Measurements from ENCODE around the gene NUDT22. TPM values are rescaled to one million over a fixed set of nuclear protein-coding genes. Genes with fewer than 3 reads are reported as not detected.

Gene NUDT22
- total RNA-seq, 1 experiment from 2014 or later = 72.4 TPM

- H3K27me3 ChIP-seq (replicated peaks; ENCODE audit: insufficient read depth, low read depth, low read length, poor library complexity) = no peaks in the 10 kb centered on the region
- no peak overlapping the region for H3K27ac ChIP-seq (ENCODE audit: low read depth, low read length, poor library complexity, severe bottlenecking)
- TF ChIP-seq CTCF (conservative IDR thresholded peaks at IDR 0.05; ENCODE audit: low read depth, low read length) (no peak), EZH2 (IDR thresholded peaks at IDR 0.05; ENCODE audit: borderline replicate concordance, low read depth, low read length, poor library complexity, severe bottlenecking) (no peak)
- intact Hi-C loops (cut with micrococcal nuclease; ENCODE audit: unreplicated experiment) = no loop called here
- ChIA-PET CTCF (interaction anchor here (0.5 kb wide), 1 partner anchor 22 kb away, joined by 5 read pairs; no protein-coding TSS in a partner anchor), POLR2A (ENCODE audit: low non-redundant PET) (no interaction called here)
- no peaks in the 10 kb centered on the region for H3K9me3 ChIP-seq (ENCODE audit: low read depth, low read length, poor library complexity, severe bottlenecking)
- no peak for DNase-seq (ENCODE audit: low spot score)
- H3K36me3 ChIP-seq (ENCODE audit: insufficient read depth, low read length, poor library complexity, severe bottlenecking) = peaks cover 60% of the 10 kb centered on the region
- no TSS peak for BruUV-seq (replicated peaks)
- no peak overlapping the region for H3K4me3 ChIP-seq (ENCODE audit: low read depth, low read length, poor library complexity, severe bottlenecking)
- peaks cover 9% of the 10 kb centered on the region for H3K4me1 ChIP-seq (ENCODE audit: insufficient read depth, low read length, poor library complexity, severe bottlenecking)
Observed at GRCh38 chr11:64263947-64264317, 37.9 kb downstream of the NUDT22 start.

GRCh38 chr11:64264371-64264852 is 38.3 kb downstream of the NUDT22 start:
- POLR2A ChIA-PET (ENCODE audit: low non-redundant PET) = no interaction called here
- BruUV-seq (replicated peaks) = no TSS peak
- no peak overlapping the region for H3K27ac ChIP-seq (ENCODE audit: low read depth, low read length, poor library complexity, severe bottlenecking)
- peaks cover 55% of the 10 kb centered on the region for H3K36me3 ChIP-seq (ENCODE audit: insufficient read depth, low read length, poor library complexity, severe bottlenecking)
- H3K9me3 ChIP-seq (ENCODE audit: low read depth, low read length, poor library complexity, severe bottlenecking) = no peaks in the 10 kb centered on the region
- no peaks in the 10 kb centered on the region for H3K27me3 ChIP-seq (replicated peaks; ENCODE audit: insufficient read depth, low read depth, low read length, poor library complexity)
- no peak for DNase-seq (ENCODE audit: low spot score)
- TF ChIP-seq EZH2 (IDR thresholded peaks at IDR 0.05; ENCODE audit: borderline replicate concordance, low read depth, low read length, poor library complexity, severe bottlenecking) (no peak), CTCF (conservative IDR thresholded peaks at IDR 0.05; ENCODE audit: low read depth, low read length) (no peak)
- H3K4me1 ChIP-seq (ENCODE audit: insufficient read depth, low read length, poor library complexity, severe bottlenecking) = peaks cover 9% of the 10 kb centered on the region
- H3K4me3 ChIP-seq (ENCODE audit: low read depth, low read length, poor library complexity, severe bottlenecking) = no peak overlapping the region
- intact Hi-C loops (cut with micrococcal nuclease; ENCODE audit: unreplicated experiment) = no loop called here
- CTCF ChIA-PET = interaction anchor here (0.5 to 0.7 kb wide), 2 partner anchors 22 to 57 kb away, joined by 3 to 5 read pairs; no protein-coding TSS in a partner anchor

GRCh38 chr11:64265176-64266160 is 39.4 kb downstream of the NUDT22 start:
- intact Hi-C loops (cut with micrococcal nuclease; ENCODE audit: unreplicated experiment) = no loop called here
- BruUV-seq (replicated peaks) = no TSS peak
- CTCF ChIA-PET = interaction anchor here (0.7 kb wide), 1 partner anchor 58 kb away, joined by 3 read pairs; no protein-coding TSS in a partner anchor
- no peak for DNase-seq (ENCODE audit: low spot score)
- Histone ChIP-seq H3K9me3 (ENCODE audit: low read depth, low read length, poor library complexity, severe bottlenecking) (no peaks in the 10 kb centered on the region), H3K36me3 (ENCODE audit: insufficient read depth, low read length, poor library complexity, severe bottlenecking) (peaks cover 44% of the 10 kb centered on the region), H3K4me1 (ENCODE audit: insufficient read depth, low read length, poor library complexity, severe bottlenecking) (peaks cover 9% of the 10 kb centered on the region), H3K27ac (ENCODE audit: low read depth, low read length, poor library complexity, severe bottlenecking) (no peak overlapping the region), H3K27me3 (replicated peaks; ENCODE audit: insufficient read depth, low read depth, low read length, poor library complexity) (no peaks in the 10 kb centered on the region), H3K4me3 (ENCODE audit: low read depth, low read length, poor library complexity, severe bottlenecking) (no peak overlapping the region)
- no peak for TF ChIP-seq CTCF (conservative IDR thresholded peaks at IDR 0.05; ENCODE audit: low read depth, low read length)
- no peak for TF ChIP-seq EZH2 (IDR thresholded peaks at IDR 0.05; ENCODE audit: borderline replicate concordance, low read depth, low read length, poor library complexity, severe bottlenecking)
- POLR2A ChIA-PET (ENCODE audit: low non-redundant PET) = no interaction called here

Measured in A673 (cell line).